ENCODE results near the gene RNF144A. TPM values are rescaled to one million over a fixed set of nuclear protein-coding genes. Genes with fewer than 3 reads are reported as not detected.

The RNF144A gene
- total and polyA plus RNA-seq, 2 donors from 2014 or later = 4.2 to 12.3 TPM

- no peak overlapping the region for H3K9ac ChIP-seq (ENCODE audit: low read length in 3 of 3)
- peaks cover 0 to 3% (median 3%) of the 10 kb centered on the region in 3 donors for H3K4me1 ChIP-seq (ENCODE audit: control insufficient read depth in 2 of 3, insufficient read depth in 2 of 3, low read depth in 1 of 3, low read length in 3 of 3)
- H3K27me3 ChIP-seq (ENCODE audit: control insufficient read depth, insufficient read depth, low read length) = no peaks in the 10 kb centered on the region
- no peaks in the 10 kb centered on the region for H3K9me3 ChIP-seq (ENCODE audit: control insufficient read depth in 2 of 3, insufficient read depth in 1 of 3, low read length in 3 of 3)
- TF ChIP-seq, protein P1, sequence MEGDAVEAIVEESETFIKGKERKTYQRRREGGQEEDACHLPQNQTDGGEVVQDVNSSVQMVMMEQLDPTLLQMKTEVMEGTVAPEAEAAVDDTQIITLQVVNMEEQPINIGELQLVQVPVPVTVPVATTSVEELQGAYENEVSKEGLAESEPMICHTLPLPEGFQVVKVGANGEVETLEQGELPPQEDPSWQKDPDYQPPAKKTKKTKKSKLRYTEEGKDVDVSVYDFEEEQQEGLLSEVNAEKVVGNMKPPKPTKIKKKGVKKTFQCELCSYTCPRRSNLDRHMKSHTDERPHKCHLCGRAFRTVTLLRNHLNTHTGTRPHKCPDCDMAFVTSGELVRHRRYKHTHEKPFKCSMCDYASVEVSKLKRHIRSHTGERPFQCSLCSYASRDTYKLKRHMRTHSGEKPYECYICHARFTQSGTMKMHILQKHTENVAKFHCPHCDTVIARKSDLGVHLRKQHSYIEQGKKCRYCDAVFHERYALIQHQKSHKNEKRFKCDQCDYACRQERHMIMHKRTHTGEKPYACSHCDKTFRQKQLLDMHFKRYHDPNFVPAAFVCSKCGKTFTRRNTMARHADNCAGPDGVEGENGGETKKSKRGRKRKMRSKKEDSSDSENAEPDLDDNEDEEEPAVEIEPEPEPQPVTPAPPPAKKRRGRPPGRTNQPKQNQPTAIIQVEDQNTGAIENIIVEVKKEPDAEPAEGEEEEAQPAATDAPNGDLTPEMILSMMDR (IDR thresholded peaks at IDR 0.05; ENCODE audit: borderline replicate concordance, extremely low read depth, insufficient read depth) = no peak
- no peaks in the 10 kb centered on the region for H3K36me3 ChIP-seq (ENCODE audit: control insufficient read depth in 2 of 3, insufficient read depth in 3 of 3, low read length in 3 of 3)
- H3K27ac ChIP-seq (ENCODE audit: low read depth in 2 of 2, low read length in 2 of 2) = no peak overlapping the region
- intact Hi-C loops (cut with DNase I) = no loop called here
- H3K4me3 ChIP-seq (ENCODE audit: low read length in 3 of 3) = no peak overlapping the region
- FAIRE-seq (no peak), DNase-seq (no peak)
Measured at GRCh38 chr2:6932206-6932605, 15.0 kb downstream of the RNF144A start.

DNA sequence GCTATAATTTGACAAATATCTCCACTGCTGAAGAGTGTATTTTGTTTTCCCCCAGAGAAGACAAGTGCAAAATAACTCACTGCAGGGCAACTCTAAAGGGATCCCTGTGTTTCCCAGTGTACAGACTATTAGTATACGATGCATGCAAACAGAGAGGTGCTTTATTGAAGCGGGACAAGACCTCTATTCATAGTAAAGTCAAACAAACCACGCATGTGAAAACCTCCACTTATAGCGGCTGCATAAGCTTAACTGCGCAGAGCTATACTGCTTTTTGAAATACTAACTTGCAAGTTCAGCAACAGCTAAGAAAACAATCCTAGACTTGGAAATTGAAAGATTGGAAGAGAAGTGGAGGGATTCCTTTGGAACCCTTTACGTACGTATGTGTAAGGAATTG is 15.6 kb downstream of the RNF144A start:
- Histone ChIP-seq H3K36me3 (ENCODE audit: control insufficient read depth in 2 of 3, insufficient read depth in 3 of 3, low read length in 3 of 3) (no peaks in the 10 kb centered on the region), H3K9ac (ENCODE audit: low read length in 3 of 3) (no peak overlapping the region), H3K9me3 (ENCODE audit: control insufficient read depth in 2 of 3, insufficient read depth in 1 of 3, low read length in 3 of 3) (no peaks in the 10 kb centered on the region), H3K27ac (ENCODE audit: low read depth in 2 of 2, low read length in 2 of 2) (no peak overlapping the region), H3K27me3 (ENCODE audit: control insufficient read depth, insufficient read depth, low read length) (no peaks in the 10 kb centered on the region), H3K4me1 (ENCODE audit: control insufficient read depth in 2 of 3, insufficient read depth in 2 of 3, low read depth in 1 of 3, low read length in 3 of 3) (peaks cover 0 to 3% (median 0%) of the 10 kb centered on the region in 3 donors), H3K4me3 (ENCODE audit: low read length in 3 of 3) (no peak overlapping the region)
- intact Hi-C loops (cut with DNase I) = no loop called here
- FAIRE-seq (no peak), DNase-seq (no peak)
- TF ChIP-seq, protein P1 (IDR thresholded peaks at IDR 0.05; ENCODE audit: borderline replicate concordance, extremely low read depth, insufficient read depth) = no peak

GRCh38 chr2:6933911-6934310 is 16.7 kb downstream of the RNF144A start:
- no peak overlapping the region for H3K27ac ChIP-seq (ENCODE audit: low read depth in 2 of 2, low read length in 2 of 2)
- no peak overlapping the region for H3K9ac ChIP-seq (ENCODE audit: low read length in 3 of 3)
- H3K27me3 ChIP-seq (ENCODE audit: control insufficient read depth, insufficient read depth, low read length) = no peaks in the 10 kb centered on the region
- intact Hi-C loops (cut with DNase I) = no loop called here
- H3K4me3 ChIP-seq (ENCODE audit: low read length in 3 of 3) = no peak overlapping the region
- TF ChIP-seq, protein P1 (IDR thresholded peaks at IDR 0.05; ENCODE audit: borderline replicate concordance, extremely low read depth, insufficient read depth) = no peak
- no peaks in the 10 kb centered on the region for H3K9me3 ChIP-seq (ENCODE audit: control insufficient read depth in 2 of 3, insufficient read depth in 1 of 3, low read length in 3 of 3)
- DNase-seq = no peak
- H3K36me3 ChIP-seq (ENCODE audit: control insufficient read depth in 2 of 3, insufficient read depth in 3 of 3, low read length in 3 of 3) = no peaks in the 10 kb centered on the region
- no peaks in the 10 kb centered on the region for H3K4me1 ChIP-seq (ENCODE audit: control insufficient read depth in 2 of 3, insufficient read depth in 2 of 3, low read depth in 1 of 3, low read length in 3 of 3)
- FAIRE-seq = no peak

DNA sequence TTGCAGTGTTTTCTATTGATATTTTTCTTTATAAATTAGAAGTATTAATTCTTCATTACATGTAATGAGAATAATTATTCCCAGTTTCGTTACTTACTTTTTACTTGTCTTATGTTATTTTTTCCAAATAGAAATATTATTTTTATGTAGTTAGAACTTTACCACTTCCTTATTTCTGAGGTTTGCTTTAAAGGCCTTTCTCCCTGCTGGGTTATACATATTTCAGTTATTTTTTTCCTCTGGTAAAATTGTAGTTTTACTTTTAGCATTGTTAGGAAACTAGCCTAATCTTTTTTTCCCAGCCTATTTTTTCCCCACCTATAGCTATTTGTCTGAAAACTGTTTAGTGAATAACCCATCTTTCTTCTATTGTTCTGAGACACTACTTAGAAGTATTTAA is 17.1 kb downstream of the RNF144A start:
- DNase-seq (no peak), FAIRE-seq (no peak)
- Histone ChIP-seq H3K4me1 (ENCODE audit: control insufficient read depth in 2 of 3, insufficient read depth in 2 of 3, low read depth in 1 of 3, low read length in 3 of 3) (no peaks in the 10 kb centered on the region), H3K9me3 (ENCODE audit: control insufficient read depth in 2 of 3, insufficient read depth in 1 of 3, low read length in 3 of 3) (no peaks in the 10 kb centered on the region), H3K4me3 (ENCODE audit: low read length in 3 of 3) (no peak overlapping the region), H3K9ac (ENCODE audit: low read length in 3 of 3) (no peak overlapping the region), H3K27ac (ENCODE audit: low read depth in 2 of 2, low read length in 2 of 2) (no peak overlapping the region), H3K27me3 (ENCODE audit: control insufficient read depth, insufficient read depth, low read length) (no peaks in the 10 kb centered on the region), H3K36me3 (ENCODE audit: control insufficient read depth in 2 of 3, insufficient read depth in 3 of 3, low read length in 3 of 3) (no peaks in the 10 kb centered on the region)
- TF ChIP-seq, protein P1 (IDR thresholded peaks at IDR 0.05; ENCODE audit: borderline replicate concordance, extremely low read depth, insufficient read depth) = no peak
- intact Hi-C loops (cut with DNase I) = no loop called here

Measured in kidney (tissue), 14 donors.